Brain microvascular endothelial cell (primary cell): ENCODE data around the gene STH.

Source experiments
- DNase-seq: peaks from one replicate; pipeline ENCODE4 v3.0.0-alpha.2; 2020
- H3K27ac ChIP-seq: fragments of 250-450 bp; sonication (Bioruptor Pico); 2 replicates; pipeline ENCODE4 v1.5.1; 2020; ENCODE audit warnings: mild to moderate bottlenecking, moderate library complexity
- H3K27me3 ChIP-seq: fragments of 250-450 bp; sonication (Bioruptor Pico); replicated peaks from 2 replicates; pipeline ENCODE4 v1.5.1; 2020; ENCODE audit warnings: mild to moderate bottlenecking
- H3K36me3 ChIP-seq: fragments of 250-450 bp; sonication (Bioruptor Pico); replicated peaks from 2 replicates; pipeline ENCODE4 v1.5.1; 2020; ENCODE audit warnings: mild to moderate bottlenecking
- H3K4me3 ChIP-seq: 2 replicates; pipeline ENCODE4 v1.5.1; 2011; ENCODE audit warnings: low read depth, mild to moderate bottlenecking, control low read depth, low read length, moderate library complexity
- CTCF ChIP-seq: IDR thresholded peaks from 2 replicates; pipeline ENCODE4 v1.5.1; 2011; ENCODE audit warnings: low read depth, mild to moderate bottlenecking, moderate library complexity, low read length, control low read depth, inconsistent platforms; ENCODE audit errors: missing control alignments
- in situ Hi-C: cut with HindIII; loops from 2 replicates; pipeline ENCODE4 v1.10.0; 2017; ENCODE audit warnings: low sequenced_read_pairs, low pct_ligation_motif_present

The STH gene

GRCh38 chr17:45998987-45999899 lies at the start of gene STH:
STH (plus strand) TSS chr17:45999250; CDS start chr17:45999280, 30 bp downstream.
- in situ Hi-C loops: no loop called here
- Histone ChIP-seq H3K36me3 (no peaks in the 10 kb centered on the region), H3K27me3 (no peaks in the 10 kb centered on the region), H3K4me3 (no peak within 1 kb of the TSS), H3K27ac (no peak within 1 kb of the TSS)
- no peak for TF ChIP-seq CTCF
- DNase-seq: no peak

- Histone ChIP-seq H3K36me3 (no peaks in the 10 kb centered on the region), H3K4me3 (no peak overlapping the region), H3K27ac (no peak overlapping the region), H3K27me3 (peaks cover 15% of the 10 kb centered on the region)
- TF ChIP-seq CTCF: no peak
- DNase-seq: no peak
- in situ Hi-C loops: no loop called here
Observed at GRCh38 chr17:45949755-45950320, 49.2 kb upstream of the STH start.

- peaks cover 15% of the 10 kb centered on the region for H3K27me3 ChIP-seq
- H3K4me3 ChIP-seq: no peak overlapping the region
- no peak overlapping the region for H3K27ac ChIP-seq
- no peaks in the 10 kb centered on the region for H3K36me3 ChIP-seq
- DNase-seq: no peak
- in situ Hi-C loops: no loop called here
- no peak for TF ChIP-seq CTCF
Observed at GRCh38 chr17:45950888-45951287, 48.2 kb upstream of the STH start.

- no peaks in the 10 kb centered on the region for H3K36me3 ChIP-seq
- in situ Hi-C loops: no loop called here
- H3K27me3 ChIP-seq: peaks cover 15% of the 10 kb centered on the region
- no peak for TF ChIP-seq CTCF
- H3K27ac ChIP-seq: no peak overlapping the region
- DNase-seq: no peak
- no peak overlapping the region for H3K4me3 ChIP-seq
Observed at GRCh38 chr17:45951403-45951802, 47.6 kb upstream of the STH start.

GRCh38 chr17:45951941-45952340 lies 47.1 kb upstream of the STH start:
- Histone ChIP-seq H3K4me3 (no peak overlapping the region), H3K27me3 (peaks cover 15% of the 10 kb centered on the region), H3K36me3 (no peaks in the 10 kb centered on the region), H3K27ac (no peak overlapping the region)
- DNase-seq: peak; percentile 4
- TF ChIP-seq CTCF: no peak
- in situ Hi-C loops: no loop called here
